HFF-Myc (cell line): Measurements from ENCODE around the gene PCYT2.

ENCODE experiments used
- DNase-seq: peaks from one replicate; pipeline ENCODE4 v3.0.0-alpha.2; 2011; ENCODE audit warnings: low read depth; ENCODE audit errors: extremely low read depth
- H3K4me3 ChIP-seq: replicated peaks from 2 replicates; pipeline ENCODE4 v1.5.1; 2011; ENCODE audit warnings: low read depth, mild to moderate bottlenecking, control low read depth, low read length
- CTCF ChIP-seq: IDR thresholded peaks from 2 replicates; pipeline ENCODE4 v1.5.1; 2012; ENCODE audit warnings: mild to moderate bottlenecking, low read depth, low read length, control low read depth; ENCODE audit errors: missing control alignments

Gene PCYT2

GRCh38 chr17:81934098-81934757 is 23.0 kb upstream of the PCYT2 start:
- TF ChIP-seq CTCF, result no peak
- no peak overlapping the region for H3K4me3 ChIP-seq
- DNase-seq, result no peak

- DNase-seq, result no peak
- no peak overlapping the region for H3K4me3 ChIP-seq
- TF ChIP-seq CTCF, result no peak
Observed at GRCh38 chr17:81933178-81933699, 22.0 kb upstream of the PCYT2 start.

- no peak for TF ChIP-seq CTCF
- DNase-seq, result no peak
- no peak overlapping the region for H3K4me3 ChIP-seq
Observed at GRCh38 chr17:81932333-81932983, 21.3 kb upstream of the PCYT2 start.

- no peak for DNase-seq
- no peak for TF ChIP-seq CTCF
Observed at GRCh38 chr17:81931557-81932332, 20.5 kb upstream of the PCYT2 start.

GRCh38 chr17:81931189-81931556 is 20.0 kb upstream of the PCYT2 start:
- DNase-seq, result no peak
- no peak for TF ChIP-seq CTCF

More at GRCh38 chr17:81931557-81932332, 20.5 kb upstream of the PCYT2 start:
- no peak overlapping the region for H3K4me3 ChIP-seq

GRCh38 chr17:81930142-81931125 is 19.2 kb upstream of the PCYT2 start:
- no peak for TF ChIP-seq CTCF

More at GRCh38 chr17:81931189-81931556, 20.0 kb upstream of the PCYT2 start:
- H3K4me3 ChIP-seq, result no peak overlapping the region

More at GRCh38 chr17:81930142-81931125, 19.2 kb upstream of the PCYT2 start:
- no peak for DNase-seq
- no peak overlapping the region for H3K4me3 ChIP-seq
